Germinal center (tissue), 1 donor: ENCODE measurements around the gene PIGN.

Source experiments
- DNase-seq: peaks from one replicate; pipeline ENCODE4 v3.0.0; 2012; ENCODE audit warnings: mixed read lengths, low spot score

Gene PIGN

GRCh38 chr18:62106271-62106670, 80.6 kb downstream of the PIGN start:
- no peak for DNase-seq

- no peak for DNase-seq
Observed at GRCh38 chr18:62105376-62105775, 81.5 kb downstream of the PIGN start.

DNA sequence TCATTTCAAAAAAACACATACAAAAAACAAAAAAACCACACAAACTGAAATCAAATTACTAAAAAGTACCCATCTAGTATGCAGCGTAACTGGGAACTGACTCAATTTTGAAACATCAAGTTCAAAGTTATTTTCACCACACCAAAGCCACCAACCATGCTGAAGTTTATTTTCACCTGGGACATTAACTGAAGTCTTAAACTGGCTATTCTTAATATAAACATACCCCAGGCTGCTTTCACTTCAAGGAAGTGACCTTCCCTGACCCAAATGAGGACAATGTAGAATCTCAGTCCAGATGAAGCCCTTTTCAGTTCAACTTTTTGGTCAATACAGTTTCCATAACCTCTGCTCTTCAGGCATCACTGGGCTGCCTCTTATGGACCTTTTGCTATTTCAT, 84.6 kb downstream of the PIGN start:
- DNase-seq, result no peak

- DNase-seq, result no peak
Observed at GRCh38 chr18:62101321-62101721, 85.5 kb downstream of the PIGN start.

DNA sequence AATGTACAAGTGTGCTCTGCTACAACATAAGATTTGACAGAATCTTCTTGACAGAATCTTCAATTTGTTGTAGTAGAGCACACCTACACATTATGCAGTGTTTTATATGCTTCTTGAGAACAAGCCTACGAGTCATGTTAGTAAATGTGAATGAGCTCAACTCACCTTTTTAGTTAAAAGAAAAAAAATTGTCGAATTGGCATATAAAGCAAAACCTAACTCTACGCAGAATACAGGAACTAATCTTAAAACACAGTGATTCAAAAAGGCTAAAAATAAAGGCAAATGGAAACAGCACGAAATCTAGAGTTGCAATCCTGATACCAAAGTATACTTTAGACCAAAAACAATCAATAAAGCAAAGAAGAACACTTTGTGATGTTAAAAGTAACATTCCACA, 87.9 kb downstream of the PIGN start:
- DNase-seq, result no peak

GRCh38 chr18:62097698-62098097, 89.2 kb downstream of the PIGN start:
- DNase-seq, result no peak

DNA sequence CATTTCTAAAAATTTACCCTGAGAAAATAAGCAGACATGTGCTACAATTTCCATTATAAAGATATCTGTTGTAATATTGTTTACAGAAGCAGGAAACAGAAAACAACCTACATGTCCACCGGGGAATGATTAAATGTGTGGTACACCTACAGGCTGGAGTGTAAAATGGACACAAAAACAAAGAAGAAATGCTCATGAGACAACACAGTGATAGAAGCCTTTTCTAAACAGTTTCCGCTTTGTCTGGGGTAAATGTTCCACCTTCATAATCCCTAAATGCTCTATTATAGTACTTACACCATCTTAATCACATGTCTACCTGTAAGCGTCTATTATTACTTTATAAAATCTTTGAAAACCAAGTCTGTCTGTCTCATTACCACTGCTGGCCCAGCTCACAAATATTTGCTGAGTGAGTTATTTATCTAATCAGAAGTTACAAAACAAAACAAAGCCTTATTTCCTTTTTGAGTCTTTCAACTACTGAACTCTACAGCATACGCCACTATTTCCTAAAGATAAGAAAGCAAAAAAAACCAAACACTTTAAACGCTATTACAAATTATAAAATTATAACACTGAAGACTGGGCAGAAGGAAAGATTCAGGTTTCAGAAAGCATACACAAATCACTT, 95.3 kb downstream of the PIGN start:
- DNase-seq, result no peak

- no peak for DNase-seq
Observed at GRCh38 chr18:62089174-62089573, 97.7 kb downstream of the PIGN start.

- DNase-seq, result no peak
Observed at GRCh38 chr18:62088156-62088555, 98.7 kb downstream of the PIGN start.

GRCh38 chr18:62085756-62086155, 101.1 kb downstream of the PIGN start:
- no peak for DNase-seq

GRCh38 chr18:62081761-62082294, 105.0 kb downstream of the PIGN start:
- no peak for DNase-seq

DNA sequence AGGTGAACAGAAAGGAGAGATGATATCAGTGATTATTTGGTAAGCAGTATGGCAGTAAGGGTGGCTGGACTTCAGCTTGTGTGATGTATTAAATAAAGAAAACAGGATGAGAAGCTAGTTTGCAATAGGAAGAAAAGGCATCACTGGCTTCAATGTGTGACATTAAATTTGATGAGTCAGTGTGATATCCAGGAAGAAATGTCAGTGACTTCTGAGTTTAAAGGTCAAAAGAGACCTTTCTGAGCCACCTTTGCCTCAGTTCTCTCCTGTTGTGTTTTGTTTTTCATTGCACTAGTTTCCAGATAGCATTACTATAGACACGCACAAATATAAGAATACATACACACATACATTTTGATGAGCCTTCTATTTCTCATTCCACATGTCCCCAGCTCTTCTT, 105.6 kb downstream of the PIGN start:
- no peak for DNase-seq

- DNase-seq, result no peak
Observed at GRCh38 chr18:62080172-62080900, 106.5 kb downstream of the PIGN start.

DNA sequence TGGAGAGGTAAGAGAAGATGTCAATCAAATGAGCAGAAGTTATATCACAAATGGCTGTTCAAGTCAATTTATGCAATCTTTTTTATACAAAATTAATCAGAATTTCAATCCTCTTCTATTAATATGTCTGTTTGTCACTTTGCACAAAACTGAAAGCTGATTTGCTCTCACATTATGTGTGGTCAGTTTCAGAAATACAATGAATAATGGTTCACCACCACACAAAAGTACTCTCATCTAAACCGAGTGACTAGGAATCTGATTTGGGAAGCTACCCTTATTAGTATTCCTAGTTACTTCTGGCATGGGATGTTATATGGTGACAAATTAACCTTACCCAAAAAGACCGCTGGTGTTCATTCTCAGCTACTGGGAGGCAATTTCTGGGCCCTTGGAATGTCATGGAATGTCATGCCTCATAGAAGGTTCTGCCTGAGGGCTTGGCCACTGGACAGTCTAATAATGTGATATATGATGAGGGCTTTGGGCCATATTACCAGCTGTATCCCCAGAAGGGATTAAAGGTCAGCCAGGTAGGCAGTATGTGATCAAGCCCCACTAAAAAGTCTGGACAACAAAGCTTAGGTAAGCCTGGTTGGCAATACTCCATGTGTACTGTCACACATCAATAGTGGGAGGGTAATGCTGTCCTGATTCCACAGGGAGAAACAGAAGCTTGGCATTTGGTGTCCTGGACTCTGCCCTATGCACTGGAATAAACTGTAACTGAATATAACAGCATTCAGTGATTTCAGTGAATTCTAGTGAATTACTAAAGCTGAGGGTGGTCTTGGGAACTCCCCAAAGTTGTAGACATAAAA, 113.2 kb downstream of the PIGN start:
- DNase-seq, result no peak

DNA sequence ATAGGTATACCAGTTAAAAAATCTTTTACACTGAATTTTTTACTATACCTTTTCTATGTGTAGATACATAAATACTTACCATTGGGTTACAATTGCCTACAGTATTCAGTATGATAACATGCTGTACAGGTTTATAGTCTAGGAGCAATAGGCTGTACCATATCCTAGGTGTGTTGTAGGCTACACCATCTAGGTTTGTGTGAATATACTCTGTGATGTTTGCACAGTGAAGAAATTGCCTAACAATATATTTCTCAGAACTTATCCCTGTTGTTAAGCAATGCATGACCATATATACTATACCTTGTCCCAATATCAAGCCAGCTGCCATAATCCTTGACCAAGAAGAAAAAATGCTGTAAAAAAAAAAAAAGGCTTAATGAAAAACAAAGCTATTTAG, 114.5 kb downstream of the PIGN start:
- no peak for DNase-seq

- no peak for DNase-seq
Observed at GRCh38 chr18:62071071-62071470, 115.8 kb downstream of the PIGN start.

GRCh38 chr18:62070302-62070701, 116.6 kb downstream of the PIGN start:
- no peak for DNase-seq

DNA sequence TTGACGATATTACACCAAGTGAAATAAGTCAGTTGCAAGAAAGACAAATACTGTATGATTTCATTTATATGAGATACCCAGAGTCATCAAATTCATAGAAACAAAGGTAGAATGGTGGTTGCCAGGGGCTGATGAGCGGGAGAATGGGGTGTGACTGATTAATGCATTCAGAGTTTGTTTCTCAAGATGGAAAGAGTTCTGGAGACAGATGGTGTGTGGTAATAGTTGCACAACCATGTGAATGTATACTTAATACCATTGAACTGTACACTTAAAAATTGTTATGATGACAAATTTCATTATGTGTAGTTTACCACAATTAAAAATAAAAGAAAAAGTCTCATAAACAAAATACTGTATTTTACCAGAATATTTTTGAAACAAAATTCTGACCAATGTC, 117.3 kb downstream of the PIGN start:
- no peak for DNase-seq

DNA sequence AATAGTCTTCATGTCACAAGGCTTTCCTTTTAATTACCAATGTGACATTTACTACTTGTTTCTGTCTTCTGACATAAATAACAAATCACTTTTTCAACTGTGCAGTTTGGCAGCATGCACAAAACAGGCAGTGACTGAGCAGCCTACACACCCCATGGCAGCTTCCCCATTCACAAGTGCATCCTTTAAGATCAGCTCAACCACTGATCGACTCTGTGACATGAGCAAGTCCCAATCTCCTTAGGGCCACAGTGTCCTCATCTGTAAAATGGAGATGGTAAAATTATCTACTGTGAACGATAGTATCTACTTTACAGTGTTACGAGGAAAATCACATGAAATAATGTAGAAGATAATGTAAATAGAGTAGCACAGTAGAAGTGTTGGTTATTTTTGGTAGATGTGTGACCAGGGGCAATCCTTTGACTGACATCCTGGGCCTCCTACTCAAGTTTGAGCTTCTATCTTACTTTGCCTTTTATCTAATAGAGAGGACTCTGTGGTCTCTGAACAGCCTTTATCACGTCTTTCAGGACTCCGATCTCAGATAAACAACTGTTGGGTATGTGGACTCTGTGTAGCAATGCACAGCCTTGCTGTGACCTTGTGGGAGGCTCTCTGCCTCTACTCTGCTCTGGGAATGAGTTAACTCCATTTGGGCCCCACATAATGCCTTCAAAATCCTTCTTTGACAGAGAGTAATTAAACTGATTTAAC, 120.6 kb downstream of the PIGN start:
- no peak for DNase-seq

GRCh38 chr18:62064361-62064760, 122.5 kb downstream of the PIGN start:
- no peak for DNase-seq

DNA sequence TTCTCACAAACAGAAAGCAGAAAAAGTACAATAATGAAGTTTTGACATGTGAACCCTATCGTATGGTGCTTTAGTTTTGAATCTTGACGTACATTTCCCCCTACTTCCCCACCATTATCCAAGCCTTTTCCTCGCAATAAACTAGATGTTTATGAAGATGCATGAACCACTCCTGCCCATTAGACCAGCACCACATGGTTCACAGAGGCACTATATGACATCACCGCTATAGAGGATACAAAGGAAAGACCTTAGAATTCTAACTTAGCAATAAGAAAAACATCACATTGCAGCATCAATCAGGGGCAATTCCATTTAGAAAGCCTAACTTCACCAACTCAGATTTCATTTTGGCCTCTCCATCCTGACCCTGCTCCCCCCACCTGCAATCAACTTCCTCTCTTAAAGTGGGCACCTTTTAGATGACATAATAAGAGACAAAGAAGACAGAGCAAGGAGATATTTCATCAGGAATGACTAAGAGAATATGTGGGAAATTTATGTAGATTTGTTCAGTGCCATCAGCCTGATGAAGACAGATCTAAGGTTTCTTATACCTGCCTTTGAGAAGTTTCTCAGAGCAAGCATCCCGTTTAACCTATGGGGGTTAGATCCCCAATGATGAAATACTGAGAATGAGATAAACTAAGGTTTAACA, 124.9 kb downstream of the PIGN start:
- DNase-seq, result no peak

- no peak for DNase-seq
Observed at GRCh38 chr18:62060820-62061219, 126.0 kb downstream of the PIGN start.
